PC-9 (cell line): ENCODE results near the gene COL18A1. TPM values are rescaled to one million over a fixed set of nuclear protein-coding genes. Genes with fewer than 3 reads are reported as not detected.

Source experiments
- BruUV-seq: library from RNA; stranded (reverse); fragments of 400-500 nt; replicated peaks from 2 replicates; lab custom pipeline; 2021; lab: Mats Ljungman, UMichigan
- CTCF ChIA-PET: fragments of 300-600 bp; sonication (Branson Sonifier 250); formaldehyde crosslinking; loops from one replicate; lab custom pipeline; 2022; ENCODE audit warnings: antibody characterized with exemption; lab: Charles Lee
- POLR2A ChIA-PET: fragments of 300-600 bp; sonication (Branson Sonifier 250); formaldehyde crosslinking; loops from one replicate; lab custom pipeline; 2022; ENCODE audit warnings: antibody characterized with exemption; ENCODE audit not compliant: unreplicated experiment; lab: Charles Lee
- DNase-seq, 2 experiments: peaks; one replicate each; pipeline versions ENCODE4 v3.0.0 to v3.0.0-alpha.2; 2015 to 2022; ENCODE audit warnings: mixed read lengths in 1 of 2
- H2AFZ ChIP-seq: fragments of 200-600 bp; sonication (generic); 2 replicates; pipeline ENCODE4 v1.8.1; 2017; ENCODE audit warnings: antibody characterized with exemption
- H3F3A ChIP-seq: fragments of 200-600 bp; sonication (generic); 2 replicates; pipeline ENCODE4 v1.8.1; 2017; ENCODE audit warnings: antibody characterized with exemption, mild to moderate bottlenecking, low read depth; ENCODE audit not compliant: insufficient read depth
- H3K27ac ChIP-seq: fragments of 200-600 bp; sonication (generic); 2 replicates; pipeline ENCODE4 v1.6.1; 2016; ENCODE audit warnings: mixed run types
- H3K27me3 ChIP-seq: fragments of 200-600 bp; sonication (generic); 2 replicates; pipeline ENCODE4 v1.6.1; 2016; ENCODE audit warnings: low read depth, mixed run types; ENCODE audit not compliant: insufficient read depth
- H3K36me3 ChIP-seq: fragments of 200-600 bp; sonication (generic); 2 replicates; pipeline ENCODE4 v1.6.1; 2016; ENCODE audit warnings: low read depth, mixed run types
- H3K4me1 ChIP-seq: fragments of 200-600 bp; sonication (generic); replicated peaks from 2 replicates; pipeline ENCODE4 v1.6.1; 2016; ENCODE audit warnings: mixed run types; ENCODE audit not compliant: insufficient read depth
- H3K4me2 ChIP-seq: fragments of 200-600 bp; sonication (generic); 2 replicates; pipeline ENCODE4 v1.6.1; 2017; ENCODE audit warnings: mixed run types
- H3K4me3 ChIP-seq: fragments of 200-600 bp; sonication (generic); 2 replicates; pipeline ENCODE4 v1.6.1; 2016; ENCODE audit warnings: mixed run types
- H3K79me2 ChIP-seq: fragments of 200-600 bp; sonication (generic); 2 replicates; pipeline ENCODE4 v1.6.1; 2017; ENCODE audit warnings: low read depth, mixed run types
- H3K9me2 ChIP-seq: fragments of 200-600 bp; sonication (generic); 2 replicates; pipeline ENCODE4 v1.8.1; 2017; ENCODE audit warnings: mild to moderate bottlenecking; ENCODE audit not compliant: insufficient read depth
- H3K9me3 ChIP-seq: fragments of 200-600 bp; sonication (generic); 2 replicates; pipeline ENCODE4 v1.8.1; 2016; ENCODE audit warnings: low read depth; ENCODE audit not compliant: insufficient read depth
- H4K20me1 ChIP-seq: fragments of 200-600 bp; sonication (generic); 2 replicates; pipeline ENCODE4 v1.8.1; 2017; ENCODE audit not compliant: insufficient read depth
- EZH2 ChIP-seq: fragments of 200-600 bp; sonication (generic); IDR thresholded peaks from 2 replicates; pipeline ENCODE4 v1.8.0; 2017; ENCODE audit warnings: antibody characterized with exemption, low read depth
- intact Hi-C: fragments of 100-400 bp; cut with micrococcal nuclease; formaldehyde crosslinking; loops from one replicate; pipeline ENCODE4 v1.10.0; 2022; ENCODE audit not compliant: unreplicated experiment
- total RNA-seq: library from RNA; stranded (reverse); gene quantifications from 2 replicates; pipeline ENCODE4 v1.2.3, GENCODE V29; 2021
- TF ChIP-seq, protein P1 (sequence below): fragments of 200-600 bp; sonication (generic); conservative IDR thresholded peaks from 2 replicates; pipeline ENCODE4 v1.6.1; 2017; ENCODE audit warnings: mixed run types, antibody characterized with exemption, mild to moderate bottlenecking, moderate library complexity

Gene COL18A1
- total RNA-seq, 1 experiment from 2014 or later = 82.4 TPM

DNA sequence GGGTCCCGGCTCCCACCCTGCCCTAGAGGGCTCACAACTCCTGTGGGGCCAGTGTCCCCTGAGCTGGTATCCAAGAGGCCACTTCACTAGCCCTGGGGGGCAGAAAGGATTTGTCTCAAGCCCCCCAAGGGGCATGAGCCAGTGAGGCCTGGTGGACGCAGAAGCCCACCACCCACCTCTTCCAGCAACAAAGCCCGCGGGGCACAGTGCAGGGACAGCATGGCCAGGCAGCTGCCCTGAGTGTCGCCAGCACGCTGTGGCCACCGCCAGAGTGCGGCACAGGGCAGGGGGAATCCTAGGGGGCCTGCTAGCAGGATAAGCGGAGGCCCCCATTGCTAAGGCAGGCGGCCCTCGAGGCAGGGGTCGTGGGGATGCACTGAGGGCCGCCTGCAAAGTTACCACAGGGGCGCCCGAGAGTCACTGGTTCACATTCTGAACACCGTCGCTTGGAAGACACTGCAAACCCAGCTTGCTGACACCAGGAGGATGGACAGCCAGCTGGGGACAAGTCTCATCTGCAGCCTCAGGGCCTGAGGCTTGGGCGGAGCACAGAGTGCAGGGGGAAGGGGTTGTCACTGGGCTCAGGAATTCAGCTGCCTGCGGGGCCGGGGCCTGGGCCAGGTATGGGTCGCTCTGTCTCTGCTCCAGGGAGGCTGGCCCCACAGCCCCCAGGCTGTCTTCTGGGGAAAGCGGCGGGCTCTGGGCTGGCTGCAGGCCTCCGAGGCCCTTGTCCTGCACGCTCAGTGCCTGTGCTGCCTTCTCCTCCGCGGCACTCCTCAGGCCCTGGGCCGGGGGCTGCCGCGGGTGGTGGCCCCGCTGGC, 110.5 kb downstream of the COL18A1 start:
- H3K36me3 ChIP-seq = peaks cover 23% of the 10 kb centered on the region
- peaks cover 53% of the 10 kb centered on the region; the same call in 1 of the 2 replicates for H3F3A ChIP-seq

DNA sequence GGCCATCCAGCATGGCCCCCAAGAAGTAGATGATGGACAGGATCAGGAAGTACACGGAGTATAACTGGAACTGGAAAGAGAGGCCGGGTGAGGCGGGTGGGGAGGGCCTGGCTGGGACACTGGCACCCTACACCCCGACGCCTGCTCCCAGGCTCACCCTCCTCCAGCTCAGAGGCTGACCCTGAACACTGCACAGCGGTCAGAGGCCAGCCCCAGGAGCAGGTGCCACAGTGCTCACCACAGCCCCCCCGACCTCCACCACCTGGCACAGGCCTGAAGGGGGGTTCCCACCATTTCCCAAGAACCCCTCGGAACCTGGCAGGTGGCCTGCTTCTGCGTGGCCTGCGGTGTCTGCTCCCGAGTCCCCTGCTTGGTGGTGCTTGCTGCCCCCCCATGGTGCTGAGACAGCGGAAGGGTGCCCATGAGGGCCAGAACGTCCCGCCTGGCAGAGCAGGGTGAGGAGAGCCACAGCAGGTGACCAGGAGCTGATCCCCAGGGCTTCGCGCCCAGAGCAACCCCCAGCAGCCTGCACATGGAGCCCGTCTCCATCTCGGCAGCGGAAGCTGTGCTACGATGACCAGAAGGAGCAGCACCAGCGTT, 111.2 kb downstream of the COL18A1 start:
- Histone ChIP-seq H3K36me3 (peaks cover 28% of the 10 kb centered on the region), H3K27me3 (no peaks in the 10 kb centered on the region), H3K9me2 (no peaks in the 10 kb centered on the region), H3K4me1 (peaks cover 61% of the 10 kb centered on the region), H4K20me1 (no peaks in the 10 kb centered on the region), H3K27ac (no peak overlapping the region), H3K4me3 (no peak overlapping the region), H2AFZ (no peak overlapping the region), H3K79me2 (no peaks in the 10 kb centered on the region; the same call in 1 of the 2 replicates), H3K9me3 (peaks cover 26% of the 10 kb centered on the region), H3F3A (peaks cover 53% of the 10 kb centered on the region; the same call in 1 of the 2 replicates), H3K4me2 (no peak overlapping the region)
- POLR2A ChIA-PET = interaction anchor here (0.6 kb wide), 1 partner anchor 303 kb away, joined by 3 read pairs; no protein-coding TSS in a partner anchor
- CTCF ChIA-PET = no interaction called here
- intact Hi-C loops = no loop called here
- DNase-seq = no peak
- no peak for TF ChIP-seq EZH2
- BruUV-seq = no TSS peak

More for the DNA sequence above, 110.5 kb downstream of the COL18A1 start:
- TF ChIP-seq, protein P1, sequence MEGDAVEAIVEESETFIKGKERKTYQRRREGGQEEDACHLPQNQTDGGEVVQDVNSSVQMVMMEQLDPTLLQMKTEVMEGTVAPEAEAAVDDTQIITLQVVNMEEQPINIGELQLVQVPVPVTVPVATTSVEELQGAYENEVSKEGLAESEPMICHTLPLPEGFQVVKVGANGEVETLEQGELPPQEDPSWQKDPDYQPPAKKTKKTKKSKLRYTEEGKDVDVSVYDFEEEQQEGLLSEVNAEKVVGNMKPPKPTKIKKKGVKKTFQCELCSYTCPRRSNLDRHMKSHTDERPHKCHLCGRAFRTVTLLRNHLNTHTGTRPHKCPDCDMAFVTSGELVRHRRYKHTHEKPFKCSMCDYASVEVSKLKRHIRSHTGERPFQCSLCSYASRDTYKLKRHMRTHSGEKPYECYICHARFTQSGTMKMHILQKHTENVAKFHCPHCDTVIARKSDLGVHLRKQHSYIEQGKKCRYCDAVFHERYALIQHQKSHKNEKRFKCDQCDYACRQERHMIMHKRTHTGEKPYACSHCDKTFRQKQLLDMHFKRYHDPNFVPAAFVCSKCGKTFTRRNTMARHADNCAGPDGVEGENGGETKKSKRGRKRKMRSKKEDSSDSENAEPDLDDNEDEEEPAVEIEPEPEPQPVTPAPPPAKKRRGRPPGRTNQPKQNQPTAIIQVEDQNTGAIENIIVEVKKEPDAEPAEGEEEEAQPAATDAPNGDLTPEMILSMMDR = no peak
- no peak for TF ChIP-seq EZH2
- H4K20me1 ChIP-seq = no peaks in the 10 kb centered on the region
- no TSS peak for BruUV-seq
- ChIA-PET CTCF (no interaction called here), POLR2A (no interaction called here)
- H3K79me2 ChIP-seq = no peaks in the 10 kb centered on the region; the same call in 1 of the 2 replicates
- peaks cover 21% of the 10 kb centered on the region for H3K9me3 ChIP-seq
- no peak overlapping the region for H3K4me2 ChIP-seq
- H3K4me1 ChIP-seq = peaks cover 61% of the 10 kb centered on the region
- H2AFZ ChIP-seq = no peak overlapping the region
- H3K4me3 ChIP-seq = no peak overlapping the region
- H3K9me2 ChIP-seq = no peaks in the 10 kb centered on the region
- H3K27me3 ChIP-seq = no peaks in the 10 kb centered on the region
- H3K27ac ChIP-seq = no peak overlapping the region
- intact Hi-C loops = no loop called here
- no peak for DNase-seq

DNA sequence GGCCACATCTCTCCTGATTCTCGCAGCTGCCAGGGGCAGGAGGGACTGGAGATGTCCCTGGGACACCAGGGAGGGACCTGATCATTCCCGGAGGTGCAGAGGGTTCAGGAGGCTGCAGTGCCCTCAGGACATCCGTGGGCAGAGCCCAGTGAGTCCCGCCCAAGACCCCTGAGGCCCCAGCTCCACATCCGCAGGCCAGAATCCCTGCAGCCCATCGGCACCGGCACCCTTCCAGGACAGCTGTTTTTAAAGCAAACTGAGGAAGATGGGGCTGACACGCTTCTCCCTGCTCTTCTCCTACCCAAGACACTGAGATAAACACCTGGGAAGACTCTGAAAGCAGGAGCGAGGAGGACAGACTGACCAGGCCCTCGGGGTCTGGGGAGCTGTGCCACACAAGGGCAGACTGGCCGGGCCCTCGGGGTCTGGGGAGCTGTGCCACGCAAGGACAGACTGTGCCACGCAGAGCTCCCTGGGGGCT, 111.7 kb downstream of the COL18A1 start:
- H3K27ac ChIP-seq = no peak overlapping the region

More for the DNA sequence above, 111.7 kb downstream of the COL18A1 start:
- Histone ChIP-seq H2AFZ (no peak overlapping the region), H3K9me2 (no peaks in the 10 kb centered on the region), H3K4me2 (no peak overlapping the region), H3K36me3 (peaks cover 28% of the 10 kb centered on the region), H3F3A (peaks cover 52% of the 10 kb centered on the region; the same call in 1 of the 2 replicates), H4K20me1 (no peaks in the 10 kb centered on the region), H3K79me2 (no peaks in the 10 kb centered on the region; the same call in 1 of the 2 replicates), H3K27me3 (no peaks in the 10 kb centered on the region), H3K9me3 (peaks cover 32% of the 10 kb centered on the region), H3K4me1 (peaks cover 57% of the 10 kb centered on the region), H3K4me3 (no peak overlapping the region)
- ChIA-PET CTCF (no interaction called here), POLR2A (interaction anchor here (0.6 kb wide), 1 partner anchor 302 kb away, joined by 3 read pairs; no protein-coding TSS in a partner anchor)
- TF ChIP-seq EZH2 = no peak
- TF ChIP-seq, protein P1 = no peak
- intact Hi-C loops = no loop called here
- no peak for DNase-seq
- no TSS peak for BruUV-seq
